K562 (cell line): ENCODE results near the gene ITGA1. TPM values are rescaled to one million over a fixed set of nuclear protein-coding genes. Genes with fewer than 3 reads are reported as not detected.

Experiments
- ATAC-seq: fragments of 200-7000 bp; cut with Tn5 transposase; 3 replicates; pipeline ENCODE4 v1.9.1; 2020; ENCODE audit warnings: moderate library complexity
- BruUV-seq: library from RNA; stranded (reverse); fragments of 400-500 nt; replicated peaks from 2 replicates; lab custom pipeline; 2021; lab: Mats Ljungman, UMichigan
- CTCF ChIA-PET: fragments of 300-600 bp; formaldehyde crosslinking; extraction: SDS; loops from one replicate; lab custom pipeline; 2021; ENCODE audit warnings: low intra/inter-chr PET ratio; lab: Yijun Ruan, JAX
- POLR2A ChIA-PET: fragments of 300-600, 350-650 bp; sonication (Branson Sonifier 250); formaldehyde crosslinking; extraction: SDS; loops from one replicate; lab custom pipeline; 2021; ENCODE audit warnings: antibody characterized with exemption, inconsistent platforms; lab: Yijun Ruan, JAX
- DNase-seq, 4 experiments: peaks; one replicate each; pipeline versions ENCODE4 v3.0.0 to v3.0.0-alpha.2; 2011 to 2018; ENCODE audit warnings: low spot score in 3 of 4, mixed read lengths in 3 of 4; ENCODE audit errors: extremely low read depth in 1 of 4
- FAIRE-seq: peaks from 2 replicates; lab custom pipeline; 2011; peaks lifted over from hg19 to GRCh38; lab: Jason Lieb, UNC
- H2AFZ ChIP-seq: 2 replicates; pipeline ENCODE4 v1.6.0; 2011; ENCODE audit warnings: low read depth, low read length, control low read depth, inconsistent platforms
- H3K27ac ChIP-seq: fragments of 200-600 bp; 3 replicates; pipeline ENCODE4 v1.8.0; 2011; ENCODE audit warnings: low read depth, mild to moderate bottlenecking, control low read depth, inconsistent platforms, low read length, moderate library complexity, mixed read lengths; ENCODE audit errors: extremely low read depth
- H3K27me3 ChIP-seq, 2 experiments: fragments of 300-600 bp in 1 of 2; 2 replicates in 1 of 2; 3 replicates in 1 of 2; pipeline versions ENCODE4 v1.6.0 to v1.8.0; 2011; ENCODE audit warnings: inconsistent platforms in 2 of 2, low read length in 2 of 2, mild to moderate bottlenecking in 1 of 2, mixed read lengths in 1 of 2, moderate library complexity in 1 of 2; ENCODE audit not compliant: control insufficient read depth in 2 of 2, insufficient read depth in 2 of 2
- H3K36me3 ChIP-seq: fragments of 300-600 bp; 3 replicates; pipeline ENCODE4 v1.8.0; 2011; ENCODE audit warnings: mild to moderate bottlenecking, low read length, inconsistent platforms; ENCODE audit not compliant: control insufficient read depth, insufficient read depth
- H3K4me1 ChIP-seq, 2 experiments: fragments of 200-600 bp in 1 of 2; replicated peaks in 1 of 2; 2 replicates in 1 of 2; 3 replicates in 1 of 2; pipeline versions ENCODE4 v1.5.1 to v1.8.0; 2011; ENCODE audit warnings: inconsistent platforms in 2 of 2, low read length in 2 of 2, mild to moderate bottlenecking in 1 of 2, mixed read lengths in 1 of 2, moderate library complexity in 1 of 2; ENCODE audit not compliant: control insufficient read depth in 2 of 2, insufficient read depth in 2 of 2
- H3K4me2 ChIP-seq: 2 replicates; pipeline ENCODE4 v1.6.1; 2011; ENCODE audit warnings: low read length, control low read depth, inconsistent platforms, mixed read lengths; ENCODE audit not compliant: insufficient read depth
- H3K4me3 ChIP-seq: fragments of 200-600 bp; sonication (generic), shearing (Covaris generic); 2 replicates; pipeline ENCODE4 v1.5.1; 2016; ENCODE audit warnings: control low read depth, inconsistent platforms
- H3K79me2 ChIP-seq: fragments of 200-600 bp; 3 replicates; pipeline ENCODE4 v1.8.0; 2011; ENCODE audit warnings: low read length, inconsistent platforms; ENCODE audit not compliant: control insufficient read depth, insufficient read depth
- H3K9ac ChIP-seq, 2 experiments: 2 replicates each; pipeline versions ENCODE4 v1.6.0 to v1.6.1; 2011; ENCODE audit warnings: low read depth in 2 of 2, low read length in 2 of 2, control low read depth in 1 of 2, inconsistent platforms in 1 of 2, mild to moderate bottlenecking in 1 of 2, mixed read lengths in 1 of 2; ENCODE audit not compliant: insufficient read depth in 1 of 2
- H3K9me1 ChIP-seq: one replicate; pipeline ENCODE4 v1.6.0; 2011; ENCODE audit warnings: inconsistent platforms, mild to moderate bottlenecking, low read length, moderate library complexity; ENCODE audit not compliant: control insufficient read depth, insufficient read depth
- H3K9me3 ChIP-seq: replicated peaks from 2 replicates; pipeline ENCODE4 v1.5.1; 2011; ENCODE audit warnings: low read depth, low read length, inconsistent platforms; ENCODE audit not compliant: control insufficient read depth, insufficient read depth
- H4K20me1 ChIP-seq: replicated peaks from 2 replicates; pipeline ENCODE4 v1.6.1; 2011; ENCODE audit warnings: low read length, inconsistent platforms, mixed read lengths; ENCODE audit not compliant: control insufficient read depth, insufficient read depth
- LARP7 ChIP-seq: fragments of 450-650 bp; IDR thresholded peaks from 2 replicates; pipeline ENCODE4 v1.6.1; 2016
- MECOM ChIP-seq: fragments of 250-450 bp; sonication (Bioruptor Pico); IDR thresholded peaks from 2 replicates; pipeline ENCODE4 v1.8.0; 2022; ENCODE audit warnings: inconsistent platforms
- NFXL1 ChIP-seq: fragments of 450-650 bp; formaldehyde crosslinking; IDR thresholded peaks from 2 replicates; pipeline ENCODE4 v1.4.0; 2021; ENCODE audit warnings: mild to moderate bottlenecking
- ZKSCAN1 ChIP-seq: fragments of 150-350 bp; IDR thresholded peaks from 2 replicates; pipeline ENCODE4 v1.6.1; 2016; ENCODE audit warnings: low read depth, low read length
- WGBS: fragments of 100-300 bp; shearing (Covaris generic); methylation state at CpG from one replicate; pipeline ENCODE4 v1.1.6; 2016; ENCODE audit warnings: low coverage, mixed read lengths; ENCODE audit not compliant: insufficient coverage; ENCODE audit errors: missing lambda C conversion rate; 5-methylcytosine and 5-hydroxymethylcytosine counted together
- in situ Hi-C: fragments of 300-500 bp; cut with MboI; formaldehyde crosslinking; loops from 4 replicates; pipeline ENCODE4 v1.15.0; 2018; ENCODE audit warnings: inconsistent platforms, mixed read lengths
- intact Hi-C: fragments of 100-400 bp; cut with micrococcal nuclease; formaldehyde crosslinking; loops from 2 replicates; pipeline ENCODE4 v1.14.2; 2022
- polyA plus RNA-seq, 8 experiments: library from polyadenylated mRNA; depleted of rRNA in 4 of 8; stranded (reverse) in 5 of 8; unstranded in 3 of 8; fragments of >200 nt; fragmentation: Nextera tagmentation in 2 of 8; fragmentation: Illumina TruSeq in 1 of 8; extraction: Ambion mirVana in 2 of 8; extraction: Trizol in 1 of 8; gene quantifications; 2 replicates each; pipeline versions ENCODE4 v1.2.1 to v1.2.3, GENCODE V29; 2011 to 2014; ENCODE audit warnings: inconsistent platforms in 1 of 8, missing spikeins in 1 of 8
- total RNA-seq, 7 experiments: library from RNA; depleted of rRNA in 6 of 7; stranded (reverse); fragments of >200 nt in 6 of 7; fragmentation: Illumina TruSeq in 2 of 7; extraction: Trizol in 2 of 7; gene quantifications; 2 replicates each; pipeline versions ENCODE4 v1.2.1 to v1.2.3, GENCODE V29; 2011 to 2021; ENCODE audit warnings: low replicate concordance in 1 of 7
- TF ChIP-seq, protein P1 (sequence below): fragments of 250-450 bp; sonication (Bioruptor Pico); IDR thresholded peaks from 2 replicates; pipeline ENCODE4 v1.8.0; 2021; ENCODE audit warnings: mild to moderate bottlenecking, moderate library complexity

ITGA1 gene
- total and polyA plus RNA-seq, 9 of the 15 experiments (the other 6 are each of a cell fraction or from before 2014, with no cell fraction given), result 0.04 to 0.22 TPM; not detected in 7

DNA sequence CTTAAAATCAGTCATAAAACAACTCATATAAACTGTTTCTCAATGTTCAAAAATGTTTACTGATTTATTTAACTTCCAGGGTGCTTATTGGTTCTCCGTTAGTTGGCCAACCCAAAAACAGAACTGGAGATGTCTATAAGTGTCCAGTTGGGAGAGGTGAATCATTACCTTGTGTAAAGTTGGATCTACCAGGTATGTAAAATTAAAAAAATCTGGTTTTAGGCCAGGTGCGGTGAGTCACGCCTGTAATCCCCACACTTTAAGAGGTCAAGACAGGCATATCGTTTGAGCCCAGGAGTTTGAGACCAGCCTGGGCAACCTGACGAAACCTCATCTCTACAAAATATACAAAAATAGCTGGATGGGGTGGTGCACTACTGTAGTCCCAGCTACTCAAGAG is 73.7 kb downstream of the ITGA1 start:
- Histone ChIP-seq H3K4me2 (no peak overlapping the region), H3K79me2 (no peaks in the 10 kb centered on the region), H3K9ac (no peak overlapping the region), H3K27ac (no peak overlapping the region), H2AFZ (no peak overlapping the region), H3K36me3 (no peaks in the 10 kb centered on the region), H3K9me1 (no peaks in the 10 kb centered on the region), H3K4me1 (no peaks in the 10 kb centered on the region), H3K4me3 (no peak overlapping the region), H3K27me3 (no peaks in the 10 kb centered on the region), H4K20me1 (no peaks in the 10 kb centered on the region), H3K9me3 (no peaks in the 10 kb centered on the region)
- DNase-seq (no peak), ATAC-seq (no peak), FAIRE-seq (no peak)
- in situ Hi-C loops (no loop called here), intact Hi-C loops (no loop called here)
- ChIA-PET CTCF (no interaction called here), POLR2A (no interaction called here)
- no peak for TF ChIP-seq ZKSCAN1
- no peak for TF ChIP-seq LARP7
- TF ChIP-seq, protein P1, sequence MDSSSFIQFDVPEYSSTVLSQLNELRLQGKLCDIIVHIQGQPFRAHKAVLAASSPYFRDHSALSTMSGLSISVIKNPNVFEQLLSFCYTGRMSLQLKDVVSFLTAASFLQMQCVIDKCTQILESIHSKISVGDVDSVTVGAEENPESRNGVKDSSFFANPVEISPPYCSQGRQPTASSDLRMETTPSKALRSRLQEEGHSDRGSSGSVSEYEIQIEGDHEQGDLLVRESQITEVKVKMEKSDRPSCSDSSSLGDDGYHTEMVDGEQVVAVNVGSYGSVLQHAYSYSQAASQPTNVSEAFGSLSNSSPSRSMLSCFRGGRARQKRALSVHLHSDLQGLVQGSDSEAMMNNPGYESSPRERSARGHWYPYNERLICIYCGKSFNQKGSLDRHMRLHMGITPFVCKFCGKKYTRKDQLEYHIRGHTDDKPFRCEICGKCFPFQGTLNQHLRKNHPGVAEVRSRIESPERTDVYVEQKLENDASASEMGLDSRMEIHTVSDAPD (CRISPR knock-in tag), result no peak
- no TSS peak for BruUV-seq
- WGBS, result 0% methylated on average over 5 of the region's 5 CpGs

DNA sequence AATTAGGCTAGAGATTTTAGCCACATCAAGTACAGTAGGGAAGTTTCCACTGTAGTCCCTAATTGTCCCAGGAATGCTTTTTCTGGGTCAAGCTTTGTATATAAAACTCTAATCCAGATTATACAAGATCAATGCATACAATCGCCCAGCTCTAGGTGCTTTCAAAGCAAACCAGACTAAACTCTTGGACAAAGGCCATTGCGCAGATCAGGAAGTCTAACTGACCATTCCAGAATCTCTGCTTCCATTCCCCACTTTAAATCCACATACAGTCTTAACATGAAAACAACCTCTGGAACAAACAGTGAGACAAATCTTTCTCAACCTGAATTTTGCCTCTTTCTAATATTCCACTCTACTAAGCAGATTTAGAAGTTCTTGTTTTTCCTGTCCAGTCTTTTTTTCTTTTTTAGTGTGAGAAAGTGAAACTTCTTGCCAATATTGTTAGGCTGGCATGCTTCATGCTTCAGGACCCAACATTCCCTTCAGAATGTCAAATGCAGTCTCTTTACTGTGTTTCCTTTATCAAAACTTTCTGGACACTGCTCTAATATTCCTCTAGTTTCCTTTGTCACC is 76.1 kb downstream of the ITGA1 start:
- POLR2A ChIA-PET, result no interaction called here
- WGBS, result 0% methylated on average over 2 of the region's 2 CpGs
- ATAC-seq (no peak), FAIRE-seq (no peak), DNase-seq (no peak)
- no peaks in the 10 kb centered on the region for H3K27me3 ChIP-seq
- intact Hi-C loops, result no loop called here
- H3K79me2 ChIP-seq, result no peaks in the 10 kb centered on the region
- H3K4me3 ChIP-seq, result no peak overlapping the region
- no peaks in the 10 kb centered on the region for H4K20me1 ChIP-seq
- H2AFZ ChIP-seq, result no peak overlapping the region
- H3K27ac ChIP-seq, result no peak overlapping the region
- no peaks in the 10 kb centered on the region for H3K9me1 ChIP-seq
- H3K4me2 ChIP-seq, result no peak overlapping the region
- TF ChIP-seq MECOM (no peak), NFXL1 (CRISPR knock-in tag) (no peak)
- in situ Hi-C loops, result no loop called here
- no TSS peak for BruUV-seq
- H3K4me1 ChIP-seq, result no peaks in the 10 kb centered on the region
- CTCF ChIA-PET, result no interaction called here
- H3K9me3 ChIP-seq, result no peaks in the 10 kb centered on the region
- no peaks in the 10 kb centered on the region for H3K36me3 ChIP-seq
- no peak overlapping the region for H3K9ac ChIP-seq
